Neutrophil (primary cell): Measurements from ENCODE around the gene FGD3.
"Not testable (repeated sequence)": the region's sequence is repeated elsewhere in the genome, so short reads cannot be mapped to it uniquely, and the experiment has no call there.

Experiments
- H3K27ac ChIP-seq: fragments of 200-600 bp; sonication (generic); 2 replicates; pipeline ENCODE4 v1.5.1; 2016; ENCODE audit warnings: mild to moderate bottlenecking, moderate library complexity
- H3K27me3 ChIP-seq: fragments of 200-600 bp; sonication (generic); 2 replicates; pipeline ENCODE4 v1.6.0; 2016; ENCODE audit warnings: mild to moderate bottlenecking
- H3K36me3 ChIP-seq: fragments of 200-600 bp; sonication (generic); 2 replicates; pipeline ENCODE4 v1.5.1; 2017
- H3K4me1 ChIP-seq, 2 experiments: fragments of 200-600 bp in 1 of 2; sonication (generic) in 1 of 2; 1 replicate in 1 of 2; 2 replicates in 1 of 2; pipeline versions ENCODE4 v1.5.1 to v1.6.1; 2013 to 2016; ENCODE audit warnings: low read depth in 1 of 2, low read length in 1 of 2, mild to moderate bottlenecking in 1 of 2, moderate library complexity in 1 of 2; ENCODE audit not compliant: control insufficient read depth in 1 of 2, insufficient read depth in 1 of 2
- H3K4me3 ChIP-seq, 2 experiments: fragments of 200-600 bp in 1 of 2; sonication (generic) in 1 of 2; 1 replicate in 1 of 2; 2 replicates in 1 of 2; pipeline ENCODE4 v1.5.1; 2013 to 2016; ENCODE audit warnings: low read depth in 1 of 2, low read length in 1 of 2, mild to moderate bottlenecking in 1 of 2, moderate library complexity in 1 of 2
- H3K9me3 ChIP-seq: fragments of 200-600 bp; sonication (generic); 2 replicates; pipeline ENCODE4 v1.5.1; 2016
- TF ChIP-seq, protein P1 (sequence below): fragments of 200-600 bp; sonication (generic); IDR thresholded peaks from 2 replicates; pipeline ENCODE4 v1.5.1; 2016; ENCODE audit warnings: antibody characterized with exemption

Gene FGD3

DNA sequence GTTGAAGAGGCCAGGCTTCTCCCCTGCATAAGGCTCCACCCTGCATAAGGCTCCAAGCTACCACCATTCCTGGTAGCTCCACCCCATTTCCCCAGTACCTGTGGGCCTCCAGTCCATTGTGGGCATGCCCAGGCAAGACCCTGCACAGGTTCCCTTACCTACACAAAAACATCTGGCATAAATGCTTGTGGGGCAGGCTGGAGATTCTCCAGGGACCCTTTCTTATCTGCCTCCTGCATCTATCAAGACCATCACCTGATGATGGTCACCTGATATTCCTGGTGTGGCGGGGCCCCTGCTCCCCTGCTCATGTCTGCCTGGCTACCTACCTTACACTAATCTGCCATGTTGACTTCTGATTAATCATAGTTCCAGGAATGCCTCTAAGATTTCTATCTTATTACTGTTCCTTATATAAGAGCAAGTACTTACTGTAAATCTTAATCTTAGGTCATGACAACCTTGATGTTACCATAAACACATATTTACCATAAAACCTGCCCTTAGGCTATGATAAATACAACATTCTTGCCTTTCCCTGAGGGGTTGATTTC is 41.0 kb downstream of the FGD3 start:
- peak overlapping the region; percentile 63 for H3K27ac ChIP-seq
- H3K9me3 ChIP-seq: no peaks in the 10 kb centered on the region
- H3K27me3 ChIP-seq: no peaks in the 10 kb centered on the region
- H3K4me3 ChIP-seq: no peak overlapping the region
- peaks cover 63% of the 10 kb centered on the region for H3K36me3 ChIP-seq
- TF ChIP-seq, protein P1, sequence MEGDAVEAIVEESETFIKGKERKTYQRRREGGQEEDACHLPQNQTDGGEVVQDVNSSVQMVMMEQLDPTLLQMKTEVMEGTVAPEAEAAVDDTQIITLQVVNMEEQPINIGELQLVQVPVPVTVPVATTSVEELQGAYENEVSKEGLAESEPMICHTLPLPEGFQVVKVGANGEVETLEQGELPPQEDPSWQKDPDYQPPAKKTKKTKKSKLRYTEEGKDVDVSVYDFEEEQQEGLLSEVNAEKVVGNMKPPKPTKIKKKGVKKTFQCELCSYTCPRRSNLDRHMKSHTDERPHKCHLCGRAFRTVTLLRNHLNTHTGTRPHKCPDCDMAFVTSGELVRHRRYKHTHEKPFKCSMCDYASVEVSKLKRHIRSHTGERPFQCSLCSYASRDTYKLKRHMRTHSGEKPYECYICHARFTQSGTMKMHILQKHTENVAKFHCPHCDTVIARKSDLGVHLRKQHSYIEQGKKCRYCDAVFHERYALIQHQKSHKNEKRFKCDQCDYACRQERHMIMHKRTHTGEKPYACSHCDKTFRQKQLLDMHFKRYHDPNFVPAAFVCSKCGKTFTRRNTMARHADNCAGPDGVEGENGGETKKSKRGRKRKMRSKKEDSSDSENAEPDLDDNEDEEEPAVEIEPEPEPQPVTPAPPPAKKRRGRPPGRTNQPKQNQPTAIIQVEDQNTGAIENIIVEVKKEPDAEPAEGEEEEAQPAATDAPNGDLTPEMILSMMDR: no peak
- peaks cover 20 to 57% of the 10 kb centered on the region in 2 experiments for H3K4me1 ChIP-seq

DNA sequence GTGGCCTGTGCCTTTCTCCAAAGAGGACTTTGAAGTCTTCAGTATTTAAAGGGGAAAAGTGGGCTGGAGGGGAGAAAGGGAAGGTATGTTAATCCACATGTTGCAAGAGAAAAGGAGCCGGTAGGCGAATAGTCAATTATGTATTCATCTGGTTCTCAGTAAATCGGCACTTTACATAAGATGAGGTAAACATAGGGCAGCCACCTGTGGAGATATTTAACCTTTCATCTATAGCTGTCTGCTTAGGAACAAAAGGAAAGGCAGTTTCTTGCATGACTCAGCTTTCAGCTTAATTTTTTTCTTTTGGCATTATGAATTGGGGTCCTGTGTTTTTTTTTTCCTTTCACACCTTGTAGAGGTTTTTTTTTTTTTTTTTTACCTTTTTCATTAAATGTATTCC is 42.2 kb downstream of the FGD3 start:
- Histone ChIP-seq H3K36me3 (peaks cover 51% of the 10 kb centered on the region), H3K27ac (peak overlapping the region; percentile 63), H3K27me3 (no peaks in the 10 kb centered on the region), H3K4me1 (peaks cover 20 to 49% of the 10 kb centered on the region in 2 experiments), H3K4me3 (no peak overlapping the region), H3K9me3 (no peaks in the 10 kb centered on the region)
- TF ChIP-seq, protein P1: no peak

DNA sequence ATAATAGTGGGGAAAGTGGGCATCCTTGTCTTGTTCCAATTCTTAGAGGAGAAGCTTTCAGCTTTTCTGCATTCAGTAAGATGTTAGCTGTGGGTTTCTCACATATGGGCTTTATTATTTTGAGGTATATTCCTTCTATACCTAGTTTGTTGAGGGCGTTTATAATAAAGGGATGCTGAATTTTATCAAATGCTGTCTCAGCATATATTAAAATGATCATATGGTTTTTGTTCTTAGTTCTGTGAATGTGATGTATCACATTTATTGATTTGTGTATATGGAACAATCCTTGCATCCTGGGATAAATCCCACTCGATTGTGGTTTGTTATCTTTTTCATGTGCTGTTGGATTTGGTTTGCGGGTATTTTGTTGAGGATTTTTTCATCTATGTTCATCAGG is 43.1 kb downstream of the FGD3 start:
- H3K36me3 ChIP-seq: peaks cover 45% of the 10 kb centered on the region
- TF ChIP-seq, protein P1: no peak
- no peak overlapping the region for H3K4me3 ChIP-seq
- H3K4me1 ChIP-seq: peaks cover 20 to 44% of the 10 kb centered on the region in 2 experiments
- H3K27me3 ChIP-seq: no peaks in the 10 kb centered on the region
- H3K27ac ChIP-seq: peak overlapping the region; percentile 10
- no peaks in the 10 kb centered on the region for H3K9me3 ChIP-seq

DNA sequence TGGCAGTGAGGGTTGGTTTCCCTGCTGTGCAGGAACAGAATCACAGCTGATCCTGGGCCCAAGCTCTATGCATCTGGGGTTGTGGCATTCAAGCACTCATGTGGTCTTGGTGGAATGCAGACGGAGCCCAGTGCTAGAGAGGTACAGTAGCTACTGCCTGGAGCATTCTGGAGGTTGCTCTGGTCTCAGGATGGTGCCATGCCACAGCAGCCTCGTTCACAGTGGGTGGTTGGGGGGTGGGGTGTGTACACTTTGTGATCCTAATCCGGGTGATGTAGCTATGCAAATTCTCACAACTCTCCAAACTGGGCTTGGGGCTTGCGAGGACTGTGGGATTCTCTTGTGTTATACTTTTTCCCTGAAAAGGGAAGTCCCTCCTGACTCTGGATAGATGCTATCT is 45.2 kb downstream of the FGD3 start:
- TF ChIP-seq, protein P1: no peak
- peaks cover 14 to 35% of the 10 kb centered on the region in 2 experiments for H3K4me1 ChIP-seq
- H3K36me3 ChIP-seq: peaks cover 26% of the 10 kb centered on the region
- H3K27me3 ChIP-seq: no peaks in the 10 kb centered on the region
- H3K9me3 ChIP-seq: no peaks in the 10 kb centered on the region
- no peak overlapping the region for H3K4me3 ChIP-seq
- H3K27ac ChIP-seq: peak overlapping the region; percentile 2

DNA sequence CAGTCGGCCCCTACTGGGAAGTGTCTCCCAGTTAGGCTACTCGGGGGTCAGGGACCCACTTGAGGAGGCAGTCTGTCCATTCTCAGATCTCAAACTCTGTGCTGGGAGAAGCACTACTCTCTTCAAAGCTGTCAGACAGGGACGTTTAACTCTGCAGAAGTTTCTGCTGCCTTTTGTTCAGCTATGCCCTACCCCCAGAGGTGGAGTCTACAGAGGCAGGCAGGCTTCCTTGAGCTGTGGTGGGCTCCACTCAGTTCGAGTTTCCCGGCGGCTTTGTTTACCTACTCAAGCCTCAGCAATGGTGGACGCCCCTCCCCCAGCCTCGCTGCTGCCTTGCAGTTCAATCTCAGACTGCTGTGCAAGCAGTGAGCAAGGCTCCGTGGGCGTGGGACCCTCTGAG is 51.5 kb downstream of the FGD3 start:
- not testable (repeated sequence) for H3K4me1 ChIP-seq
- H3K36me3 ChIP-seq: peaks cover 35% of the 10 kb centered on the region

DNA sequence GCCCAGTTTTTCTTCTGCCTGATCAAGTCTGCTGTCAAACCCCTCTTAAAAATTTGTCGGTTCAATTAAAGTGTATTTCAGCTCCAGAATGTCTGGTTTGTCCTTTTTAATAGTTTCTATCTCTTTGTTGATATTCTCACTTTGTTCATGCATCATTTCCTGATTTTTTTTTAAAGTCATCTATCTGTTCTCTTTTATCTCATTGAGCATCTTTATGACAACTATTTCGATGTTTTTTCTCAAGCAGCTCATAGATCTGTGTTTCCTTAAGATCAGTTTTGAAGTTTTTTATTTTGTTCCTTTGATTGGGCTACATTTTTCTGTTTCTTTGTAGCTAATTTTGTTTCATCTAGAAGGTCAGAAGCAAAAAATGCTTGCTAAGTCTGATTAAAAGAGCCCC is 53.7 kb downstream of the FGD3 start:
- H3K27me3 ChIP-seq: no peaks in the 10 kb centered on the region
- H3K4me1 ChIP-seq: no peaks in the 10 kb centered on the region
- TF ChIP-seq, protein P1: no peak
- H3K27ac ChIP-seq: peak overlapping the region; percentile 39
- H3K9me3 ChIP-seq: no peaks in the 10 kb centered on the region
- no peak overlapping the region for H3K4me3 ChIP-seq
- H3K36me3 ChIP-seq: peaks cover 57% of the 10 kb centered on the region

More for the DNA sequence above, 51.5 kb downstream of the FGD3 start:
- H3K4me3 ChIP-seq, H3K27me3 ChIP-seq, H3K9me3 ChIP-seq: not testable (repeated sequence)
- H3K27ac ChIP-seq: peak overlapping the region; percentile 27
